Pancreas (tissue), 10 donors: ENCODE data around the gene CNDP1. TPM values are rescaled to one million over a fixed set of nuclear protein-coding genes. Genes with fewer than 3 reads are reported as not detected.
"Not testable (repeated sequence)": the region's sequence is repeated elsewhere in the genome, so short reads cannot be mapped to it uniquely, and the experiment has no call there.

Experiments used
- ATAC-seq, 4 donors: fragments of 200-7000 bp; cut with Tn5 transposase; one replicate each; pipeline versions ENCODE4 v1.8.0 to v1.9.1; 2020; ENCODE audit warnings: mild to moderate bottlenecking in 4 of 4, moderate library complexity in 4 of 4
- DNase-seq, 6 donors: peaks; one replicate each; pipeline ENCODE4 v3.0.0-alpha.2; 2020
- FAIRE-seq: peaks from 2 replicates; lab custom pipeline; 2012; peaks lifted over from hg19 to GRCh38; lab: Jason Lieb, UNC
- H3K27ac ChIP-seq, 4 donors: fragments of 200-600 bp; sonication (generic); 1 replicate in 3 of 4; 2 replicates in 1 of 4; pipeline versions ENCODE4 v1.5.0 to v1.8.0; 2020
- H3K27me3 ChIP-seq, 4 donors: fragments of 200-600 bp; one replicate each; pipeline ENCODE4 v1.8.0; 2021
- H3K36me3 ChIP-seq, 3 donors: fragments of 200-600 bp; sonication (generic) in 1 of 3; one replicate each; pipeline versions ENCODE4 v1.5.0 to v1.8.0; 2020 to 2021
- H3K4me1 ChIP-seq, 3 donors: fragments of 200-600 bp; one replicate each; pipeline ENCODE4 v1.8.0; 2021
- H3K4me3 ChIP-seq, 4 donors: fragments of 200-600 bp; sonication (generic) in 2 of 4; one replicate each; pipeline versions ENCODE4 v1.5.0 to v1.8.0; 2020 to 2021
- H3K9me3 ChIP-seq, 4 donors: fragments of 200-600 bp; one replicate each; pipeline ENCODE4 v1.8.0; 2021
- WGBS, 2 donors: extraction: QIAGEN DNeasy Blood & Tissue Kit; methylation state at CpG; one replicate each; pipeline ENCODE4 v1.1.7; 2013; 5-methylcytosine and 5-hydroxymethylcytosine counted together
- intact Hi-C, 3 donors: fragments of 100-400 bp; cut with DNase I; formaldehyde crosslinking; loops; one replicate each; pipeline versions ENCODE4 v1.11.1 to v1.14.2; 2022
- polyA plus RNA-seq, 2 donors: library from polyadenylated mRNA; stranded (reverse); fragments of 200-250 nt; gene quantifications; one replicate each; pipeline ENCODE4 v1.2.3, GENCODE V29; 2013
- total RNA-seq, 6 donors: library from RNA; stranded (reverse); fragmentation: NEBNext Ultra II Directional in 4 of 6; extraction: Animal tissue kit (Norgen Biotek cat#: 25700) in 4 of 6; gene quantifications; one replicate each; pipeline versions ENCODE4 v1.2.1 to v1.2.4, GENCODE V29; 2021 to 2023
- TF ChIP-seq, protein P1 (sequence below), 4 donors: fragments of 200-600 bp; sonication (generic) in 3 of 4; IDR thresholded peaks; one replicate each; pipeline versions ENCODE4 v1.5.0 to v1.8.0; 2021; ENCODE audit warnings: antibody characterized with exemption in 4 of 4
- donor health status: healthy with polysubstance abuse.
- donor health status: DM: no; HTN: no; CAD: no; lungs with moderate emphysema.
- donor health status: DM: no; HTN: no; CAD: no.
- donor health status: control.
- donor health status: control.
- donor health status: Bipolar disorder and iron deficiency.
- donor health status: DM: yes; HTN: yes; CAD: no.
- donor health status: DM: no; HTN: no; CAD: no.
- donor health status: DM: no; HTN: no; CAD: no.
- donor health status: DM: yes; HTN: yes; CAD: no.

CNDP1 gene
- total and polyA plus RNA-seq, 8 donors, result 0.09 to 0.84 (median 0.21) TPM; not detected in 2

DNA sequence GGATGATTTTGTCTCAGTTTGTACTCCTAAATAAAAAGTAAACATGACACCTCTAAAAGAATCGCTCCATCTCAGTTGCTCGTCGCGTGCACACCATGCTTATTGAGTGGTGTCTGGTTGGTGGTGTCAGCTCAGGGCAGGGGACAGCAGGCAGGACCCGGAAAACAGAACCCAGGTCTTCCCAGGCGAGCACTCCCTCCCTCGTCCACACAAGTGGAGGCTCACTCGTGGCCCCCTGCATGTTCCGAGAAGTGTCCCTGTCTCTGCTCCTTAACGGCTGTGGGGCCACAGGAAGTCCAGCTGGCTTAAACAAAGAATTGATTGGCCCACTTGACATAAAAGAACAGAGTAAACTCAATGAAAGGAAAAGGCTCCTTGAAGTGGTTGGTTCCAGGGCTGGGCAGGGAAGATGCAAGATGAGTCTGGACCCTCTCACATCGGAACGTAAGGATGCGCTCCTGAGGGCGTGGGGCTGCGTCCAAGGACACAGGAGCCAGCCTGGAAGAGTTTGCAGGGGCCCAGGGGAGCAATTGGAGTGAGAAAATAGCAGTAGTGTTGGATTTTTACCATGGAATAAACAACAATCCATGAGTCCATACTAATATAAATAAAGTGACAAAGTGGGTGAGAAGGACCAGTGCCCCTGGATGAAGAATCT, 13.1 kb upstream of the CNDP1 start:
- Histone ChIP-seq H3K4me1 (peaks cover 0 to 7% (median 7%) of the 10 kb centered on the region in 3 donors), H3K36me3 (peaks cover 8 to 46% (median 25%) of the 10 kb centered on the region in 3 donors), H3K27me3 (no peaks in the 10 kb centered on the region), H3K4me3 (no peak overlapping the region), H3K27ac (no peak overlapping the region), H3K9me3 (no peaks in the 10 kb centered on the region)
- ATAC-seq, result no peak
- peak in 1 of 6 donors; percentile 1 for DNase-seq
- 95 to 97% methylated on average over 15 of the region's 15 CpGs for WGBS, 2 donors
- intact Hi-C loops, result no loop called here
- FAIRE-seq, result no peak
- TF ChIP-seq, protein P1, sequence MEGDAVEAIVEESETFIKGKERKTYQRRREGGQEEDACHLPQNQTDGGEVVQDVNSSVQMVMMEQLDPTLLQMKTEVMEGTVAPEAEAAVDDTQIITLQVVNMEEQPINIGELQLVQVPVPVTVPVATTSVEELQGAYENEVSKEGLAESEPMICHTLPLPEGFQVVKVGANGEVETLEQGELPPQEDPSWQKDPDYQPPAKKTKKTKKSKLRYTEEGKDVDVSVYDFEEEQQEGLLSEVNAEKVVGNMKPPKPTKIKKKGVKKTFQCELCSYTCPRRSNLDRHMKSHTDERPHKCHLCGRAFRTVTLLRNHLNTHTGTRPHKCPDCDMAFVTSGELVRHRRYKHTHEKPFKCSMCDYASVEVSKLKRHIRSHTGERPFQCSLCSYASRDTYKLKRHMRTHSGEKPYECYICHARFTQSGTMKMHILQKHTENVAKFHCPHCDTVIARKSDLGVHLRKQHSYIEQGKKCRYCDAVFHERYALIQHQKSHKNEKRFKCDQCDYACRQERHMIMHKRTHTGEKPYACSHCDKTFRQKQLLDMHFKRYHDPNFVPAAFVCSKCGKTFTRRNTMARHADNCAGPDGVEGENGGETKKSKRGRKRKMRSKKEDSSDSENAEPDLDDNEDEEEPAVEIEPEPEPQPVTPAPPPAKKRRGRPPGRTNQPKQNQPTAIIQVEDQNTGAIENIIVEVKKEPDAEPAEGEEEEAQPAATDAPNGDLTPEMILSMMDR (IDR thresholded peaks at IDR 0.05), result no peak

DNA sequence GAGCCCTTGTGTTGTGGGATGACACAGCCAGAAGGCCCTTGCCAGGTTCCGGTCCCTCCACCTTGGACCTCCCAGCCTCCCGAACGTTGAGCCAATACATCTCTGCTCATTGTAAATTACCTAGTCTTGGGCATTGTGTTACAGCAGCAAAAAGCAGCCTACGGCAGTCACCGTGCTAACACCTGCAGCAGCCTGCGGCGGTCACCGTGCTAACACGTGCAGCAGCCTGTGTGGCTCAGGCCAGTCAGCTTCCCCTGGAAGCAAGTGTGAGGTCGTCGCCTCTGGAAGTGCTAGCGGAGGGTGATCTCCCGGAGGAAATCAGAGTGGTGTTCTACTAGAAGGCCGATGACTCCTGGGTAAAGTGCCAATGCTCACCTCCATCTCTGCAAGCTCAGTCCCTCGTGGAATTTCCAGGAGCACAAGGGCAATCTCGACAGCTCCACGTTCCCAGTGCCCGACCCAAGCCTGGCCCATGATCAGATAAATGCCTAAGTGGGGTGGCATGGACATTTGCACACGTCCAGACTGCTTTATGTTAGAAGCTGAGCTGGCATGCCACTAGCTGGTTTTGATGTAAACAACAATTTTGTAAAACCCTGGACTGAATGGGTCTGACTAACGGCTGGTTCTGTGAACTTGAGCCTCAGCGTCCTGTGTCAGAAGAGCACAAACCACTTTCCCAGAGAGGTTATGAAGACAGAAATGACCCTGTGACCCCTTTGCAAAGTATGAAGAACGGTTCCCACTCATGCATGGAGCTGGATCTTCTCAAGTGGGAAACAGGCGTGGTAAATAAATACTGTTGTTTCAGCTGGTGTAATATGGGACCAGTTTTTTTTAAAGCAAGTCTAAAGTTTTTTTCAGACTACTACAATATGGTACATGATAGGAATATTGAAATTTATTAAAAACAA, 11.4 kb upstream of the CNDP1 start:
- peak overlapping the region in 1 of 4 donors; percentile 45 for H3K27ac ChIP-seq
- DNase-seq (peak in 1 of 6 donors; percentile 3), FAIRE-seq (no peak), ATAC-seq (peak in 2 of 4 donors; percentile 14 to 16)
- intact Hi-C loops, result no loop called here
- peaks cover 0 to 7% (median 7%) of the 10 kb centered on the region in 3 donors for H3K4me1 ChIP-seq
- TF ChIP-seq, protein P1 (IDR thresholded peaks at IDR 0.05), result no peak
- no peak overlapping the region for H3K4me3 ChIP-seq
- WGBS, 2 donors, result 77 to 79% methylated on average over 23 of the region's 23 CpGs
- H3K27me3 ChIP-seq, result no peaks in the 10 kb centered on the region
- no peaks in the 10 kb centered on the region for H3K9me3 ChIP-seq
- peaks cover 8 to 31% (median 20%) of the 10 kb centered on the region in 3 donors for H3K36me3 ChIP-seq

DNA sequence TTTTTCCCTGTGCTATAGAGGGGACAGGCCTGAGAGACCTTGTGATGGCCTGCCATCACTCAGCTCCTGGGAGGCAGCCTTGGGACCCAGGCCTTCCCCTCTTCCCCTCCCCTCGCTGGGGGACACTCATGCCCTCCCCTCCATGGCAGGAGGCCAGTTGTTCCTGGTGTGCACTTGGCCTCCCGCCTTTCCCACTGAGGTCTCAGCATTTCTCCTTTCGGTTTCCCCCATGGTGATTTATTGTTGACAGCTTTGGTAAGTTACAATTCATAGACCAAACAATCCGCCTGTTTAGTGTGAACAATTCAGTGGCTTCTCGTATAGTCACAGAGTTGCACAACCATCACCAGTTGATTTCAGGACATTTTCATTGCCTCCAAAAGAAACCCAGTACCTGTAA, 10.2 kb upstream of the CNDP1 start:
- Histone ChIP-seq H3K36me3 (peaks cover 0 to 21% (median 11%) of the 10 kb centered on the region in 3 donors), H3K9me3 (no peaks in the 10 kb centered on the region), H3K4me3 (no peak overlapping the region), H3K4me1 (peaks cover 0 to 7% (median 7%) of the 10 kb centered on the region in 3 donors), H3K27me3 (no peaks in the 10 kb centered on the region), H3K27ac (peak overlapping the region in 2 of 4 donors; percentile 45)
- ATAC-seq (peak; percentile 44 to 73 (median 50)), FAIRE-seq (no peak), DNase-seq (peak in 2 of 6 donors; percentile 36 to 38)
- TF ChIP-seq, protein P1 (IDR thresholded peaks at IDR 0.05), result no peak
- WGBS, 2 donors, result 56 to 60% methylated on average over 5 of the region's 5 CpGs
- intact Hi-C loops, result no loop called here

DNA sequence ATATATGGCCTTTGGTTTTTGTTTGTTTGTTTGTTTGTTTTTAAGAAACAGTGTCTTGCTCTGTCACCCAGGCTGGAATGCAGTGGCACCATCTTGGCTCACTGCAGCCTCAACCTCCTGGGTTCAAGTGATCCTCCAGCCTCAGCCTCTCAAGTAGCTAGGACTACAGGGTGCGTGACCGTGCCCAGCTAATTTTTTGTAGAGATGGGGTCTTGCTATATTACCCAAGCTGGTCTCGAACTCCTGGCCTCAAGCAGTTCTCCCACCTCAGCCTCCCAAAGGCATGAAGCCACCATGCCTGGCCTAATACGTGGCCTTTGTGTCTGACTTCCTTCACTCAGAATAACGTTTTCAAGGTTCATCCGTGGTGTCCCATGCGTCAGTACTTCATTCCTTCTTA, 9.4 kb upstream of the CNDP1 start:
- peak in 1 of 6 donors; percentile 0 for DNase-seq
- intact Hi-C loops, H3K27me3 ChIP-seq, H3K9me3 ChIP-seq, FAIRE-seq, H3K4me1 ChIP-seq, H3K4me3 ChIP-seq, ATAC-seq: not testable (repeated sequence)
- peaks cover 0 to 13% (median 3%) of the 10 kb centered on the region in 3 donors for H3K36me3 ChIP-seq
- 94 to 95% methylated on average over 7 of the region's 7 CpGs for WGBS, 2 donors
- peak overlapping the region in 2 of 4 donors; percentile 45 to 48 for H3K27ac ChIP-seq

DNA sequence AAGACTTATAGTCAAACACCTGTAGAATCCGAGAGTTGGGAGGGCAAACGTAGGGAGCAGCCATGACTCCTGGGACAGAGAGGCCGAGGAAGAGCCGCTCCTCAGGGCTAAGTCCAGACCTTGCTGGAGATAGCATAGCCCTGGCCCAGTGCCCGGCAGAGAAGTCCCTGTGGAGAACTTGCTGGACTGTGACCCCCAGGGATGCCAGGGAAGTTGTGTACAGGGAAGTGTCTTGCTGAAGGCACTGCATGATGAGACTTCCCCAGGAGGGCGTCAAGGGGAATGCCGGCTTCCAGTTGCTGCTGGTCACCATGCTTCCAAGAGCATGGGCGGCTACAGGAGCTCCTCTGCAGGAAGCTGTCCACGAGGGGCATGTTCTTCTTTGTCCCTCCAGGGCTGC, 8.6 kb upstream of the CNDP1 start:
- DNase-seq (peak in 2 of 6 donors; percentile 6 to 51), FAIRE-seq (no peak), ATAC-seq (peak in 3 of 4 donors; percentile 31 to 51 (median 35))
- no peaks in the 10 kb centered on the region for H3K9me3 ChIP-seq
- H3K27ac ChIP-seq, result peak overlapping the region in 1 of 4 donors; percentile 36
- intact Hi-C loops, result no loop called here
- TF ChIP-seq, protein P1 (IDR thresholded peaks at IDR 0.05), result no peak
- H3K27me3 ChIP-seq, result no peaks in the 10 kb centered on the region
- 57% methylated on average over 9 of the region's 9 CpGs for WGBS, 2 donors
- H3K36me3 ChIP-seq, result peaks cover 0 to 5% (median 0%) of the 10 kb centered on the region in 3 donors
- peaks cover 0 to 7% (median 7%) of the 10 kb centered on the region in 3 donors for H3K4me1 ChIP-seq
- H3K4me3 ChIP-seq, result no peak overlapping the region
